IMR-90 (cell line): ENCODE measurements around the gene FMO2. TPM values are rescaled to one million over a fixed set of nuclear protein-coding genes. Genes with fewer than 3 reads are reported as not detected.
A peak's percentile ranks its signal among the peaks of the same experiment; 100 is the strongest.

Source experiments
- ATAC-seq: fragments of 200-7000 bp; cut with Tn5 transposase; 2 replicates; pipeline ENCODE4 v1.9.1; 2020; ENCODE audit warnings: low read depth, mild to moderate bottlenecking, moderate library complexity
- BruUV-seq: library from RNA; stranded (reverse); fragments of 400-500 nt; replicated peaks from 2 replicates; lab custom pipeline; 2021; lab: Mats Ljungman, UMichigan
- CTCF ChIA-PET: fragments of 300-600 bp; formaldehyde crosslinking; extraction: SDS; loops from one replicate; lab custom pipeline; 2021; ENCODE audit warnings: antibody characterized with exemption; lab: Yijun Ruan, JAX
- POLR2A ChIA-PET: fragments of 300-600 bp; sonication (Branson Sonifier 250); formaldehyde crosslinking; loops from one replicate; lab custom pipeline; 2022; ENCODE audit warnings: antibody characterized with exemption; ENCODE audit not compliant: unreplicated experiment; lab: Charles Lee
- DNase-seq: peaks from one replicate; pipeline ENCODE4 v3.0.0; 2013
- H2AFZ ChIP-seq: replicated peaks from 2 replicates; pipeline ENCODE3; 2013; ENCODE audit warnings: low read length, mild to moderate bottlenecking; ENCODE audit not compliant: poor library complexity
- H2AK5ac ChIP-seq: 2 replicates; pipeline ENCODE4 v1.6.1; 2013; ENCODE audit warnings: low read depth, low read length, inconsistent platforms
- H2AK9ac ChIP-seq: replicated peaks from 2 replicates; pipeline ENCODE3; 2013; ENCODE audit warnings: mild to moderate bottlenecking, low read depth, low read length, moderate library complexity; ENCODE audit not compliant: poor library complexity
- H2BK120ac ChIP-seq: 2 replicates; pipeline ENCODE4 v1.6.1; 2013; ENCODE audit warnings: low read depth, low read length, inconsistent platforms
- H2BK15ac ChIP-seq: 3 replicates; pipeline ENCODE4 v1.6.1; 2013; ENCODE audit warnings: low read depth, low read length, inconsistent platforms
- H2BK20ac ChIP-seq: 2 replicates; pipeline ENCODE4 v1.6.1; 2013; ENCODE audit warnings: low read depth, mild to moderate bottlenecking, inconsistent platforms, low read length, moderate library complexity
- H2BK5ac ChIP-seq: 2 replicates; pipeline ENCODE4 v1.6.1; 2013; ENCODE audit warnings: mild to moderate bottlenecking, low read depth, low read length, inconsistent platforms; ENCODE audit not compliant: poor library complexity, severe bottlenecking
- H3K14ac ChIP-seq: replicated peaks from 2 replicates; pipeline ENCODE4 v1.6.1; 2013; ENCODE audit warnings: low read depth, low read length, inconsistent platforms
- H3K18ac ChIP-seq: 2 replicates; pipeline ENCODE4 v1.6.1; 2013; ENCODE audit warnings: low read depth, low read length, control low read depth
- H3K23ac ChIP-seq: 2 replicates; pipeline ENCODE4 v1.6.1; 2013; ENCODE audit warnings: low read depth, low read length, inconsistent platforms
- H3K27ac ChIP-seq: 2 replicates; pipeline ENCODE4 v1.5.1; 2013; ENCODE audit warnings: mild to moderate bottlenecking, control low read depth, low read length; ENCODE audit not compliant: insufficient read depth
- H3K27me3 ChIP-seq: 2 replicates; pipeline ENCODE4 v1.6.1; 2013; ENCODE audit warnings: low read length; ENCODE audit not compliant: control insufficient read depth, insufficient read depth
- H3K36me3 ChIP-seq: 2 replicates; pipeline ENCODE4 v1.6.1; 2013; ENCODE audit warnings: low read length, mixed read lengths; ENCODE audit not compliant: control insufficient read depth, insufficient read depth
- H3K4ac ChIP-seq: 2 replicates; pipeline ENCODE4 v1.6.1; 2013; ENCODE audit warnings: low read depth, low read length, inconsistent platforms
- H3K4me1 ChIP-seq: 2 replicates; pipeline ENCODE4 v1.6.1; 2013; ENCODE audit warnings: low read length, mixed read lengths; ENCODE audit not compliant: control insufficient read depth, insufficient read depth
- H3K4me2 ChIP-seq: 2 replicates; pipeline ENCODE4 v1.6.1; 2013; ENCODE audit warnings: low read depth, mild to moderate bottlenecking, control low read depth, low read length, moderate library complexity
- H3K4me3 ChIP-seq: 2 replicates; pipeline ENCODE4 v1.5.1; 2013; ENCODE audit warnings: low read depth, mild to moderate bottlenecking, control low read depth, low read length, moderate library complexity; ENCODE audit not compliant: insufficient read depth
- H3K56ac ChIP-seq: 2 replicates; pipeline ENCODE4 v1.6.1; 2013; ENCODE audit warnings: low read length, inconsistent platforms; ENCODE audit not compliant: insufficient read depth; ENCODE audit errors: extremely low read depth
- H3K79me1 ChIP-seq, 2 experiments: 2 replicates each; pipeline ENCODE4 v1.6.1; 2013; ENCODE audit warnings: low read length in 2 of 2, inconsistent platforms in 1 of 2, low read depth in 1 of 2
- H3K9ac ChIP-seq: 2 replicates; pipeline ENCODE4 v1.6.1; 2013; ENCODE audit warnings: low read depth, low read length, control low read depth
- H3K9me1 ChIP-seq: 2 replicates; pipeline ENCODE4 v1.6.1; 2013; ENCODE audit warnings: low read length, inconsistent platforms; ENCODE audit not compliant: insufficient read depth
- H3K9me3 ChIP-seq: 2 replicates; pipeline ENCODE4 v1.6.1; 2013; ENCODE audit warnings: low read length; ENCODE audit not compliant: control insufficient read depth, insufficient read depth
- H4K20me1 ChIP-seq: 2 replicates; pipeline ENCODE4 v1.6.1; 2013; ENCODE audit warnings: low read length, inconsistent platforms; ENCODE audit not compliant: insufficient read depth
- H4K5ac ChIP-seq: 2 replicates; pipeline ENCODE4 v1.6.1; 2013; ENCODE audit warnings: mild to moderate bottlenecking, low read depth, low read length, control low read depth
- H4K8ac ChIP-seq, 2 experiments: 2 replicates each; pipeline ENCODE4 v1.6.1; 2013; ENCODE audit warnings: low read depth in 2 of 2, low read length in 2 of 2, control low read depth in 1 of 2, inconsistent platforms in 1 of 2
- H4K91ac ChIP-seq: 2 replicates; pipeline ENCODE4 v1.6.1; 2013; ENCODE audit warnings: low read depth, low read length, inconsistent platforms; ENCODE audit not compliant: insufficient read depth
- BHLHE40 ChIP-seq: fragments of 150-350 bp; IDR thresholded peaks from 2 replicates; pipeline ENCODE4 v1.6.1; 2016; ENCODE audit warnings: mild to moderate bottlenecking, low read depth, low read length
- CEBPB ChIP-seq: IDR thresholded peaks from 2 replicates; pipeline ENCODE4 v1.6.1; 2012; ENCODE audit warnings: low read depth, low read length, improper control_type of control experiment
- CHD1 ChIP-seq: IDR thresholded peaks from 2 replicates; pipeline ENCODE4 v1.6.1; 2012; ENCODE audit warnings: low read depth, low read length, improper control_type of control experiment
- MAFK ChIP-seq: IDR thresholded peaks from 2 replicates; pipeline ENCODE4 v1.6.1; 2012; ENCODE audit warnings: low read depth, low read length, improper control_type of control experiment
- MAZ ChIP-seq: IDR thresholded peaks from 2 replicates; pipeline ENCODE4 v1.6.1; 2012; ENCODE audit warnings: low read depth, mild to moderate bottlenecking, low read length, improper control_type of control experiment, moderate library complexity, borderline replicate concordance
- MXI1 ChIP-seq: IDR thresholded peaks from 2 replicates; pipeline ENCODE4 v1.6.1; 2012; ENCODE audit warnings: low read depth, mild to moderate bottlenecking, low read length, moderate library complexity, borderline replicate concordance
- NFE2L2 ChIP-seq: fragments of 150-350 bp; IDR thresholded peaks from 2 replicates; pipeline ENCODE4 v1.6.1; 2016; ENCODE audit warnings: low read depth, mild to moderate bottlenecking, low read length
- RAD21 ChIP-seq: IDR thresholded peaks from 2 replicates; pipeline ENCODE4 v1.6.1; 2012; ENCODE audit warnings: low read length, improper control_type of control experiment
- RCOR1 ChIP-seq: IDR thresholded peaks from 2 replicates; pipeline ENCODE4 v1.6.1; 2012; ENCODE audit warnings: mild to moderate bottlenecking, low read length, improper control_type of control experiment; ENCODE audit not compliant: insufficient replicate concordance
- RFX5 ChIP-seq: IDR thresholded peaks from 2 replicates; pipeline ENCODE4 v1.8.0; 2012; ENCODE audit warnings: low read depth, mild to moderate bottlenecking, low read length, moderate library complexity
- SMC3 ChIP-seq: fragments of 150-350 bp; IDR thresholded peaks from 2 replicates; pipeline ENCODE4 v1.6.1; 2016; ENCODE audit warnings: low read depth, mild to moderate bottlenecking, antibody characterized with exemption, low read length, moderate library complexity
- USF2 ChIP-seq: fragments of 150-350 bp; IDR thresholded peaks from 2 replicates; pipeline ENCODE4 v1.6.1; 2017; ENCODE audit warnings: mild to moderate bottlenecking, antibody characterized with exemption, low read length, low read depth
- WGBS, 2 experiments: methylation state at CpG; one replicate each; pipeline versions ENCODE4 v1.1.5 to v1.1.7; 2013; ENCODE audit warnings: missing lambda C conversion rate in 2 of 2; ENCODE audit not compliant: insufficient read length in 1 of 2; ENCODE audit errors: extremely low coverage in 2 of 2; 5-methylcytosine and 5-hydroxymethylcytosine counted together
- dilution Hi-C: fragments of 300-500 bp; cut with HindIII; formaldehyde crosslinking; loops from one replicate; pipeline ENCODE4 v1.14.3; 2018; ENCODE audit warnings: low sequenced_read_pairs; ENCODE audit not compliant: unreplicated experiment
- in situ Hi-C: fragments of 300-500 bp; cut with MboI; formaldehyde crosslinking; loops from 3 replicates; pipeline ENCODE4 v1.14.3; 2019; ENCODE audit warnings: low sequenced_read_pairs, inconsistent platforms, mixed read lengths
- intact Hi-C: fragments of 100-400 bp; cut with micrococcal nuclease; formaldehyde crosslinking; loops from 2 replicates; pipeline ENCODE4 v1.10.0; 2022
- polyA plus RNA-seq, 3 experiments: library from polyadenylated mRNA; depleted of rRNA; stranded (reverse); fragments of >200 nt; gene quantifications; 2 replicates each; pipeline ENCODE4 v1.2.3, GENCODE V29; 2012; ENCODE audit warnings: low replicate concordance in 1 of 3
- total RNA-seq: library from RNA; depleted of rRNA; stranded (reverse); fragments of >200 nt; gene quantifications from 2 replicates; pipeline ENCODE4 v1.2.3, GENCODE V29; 2012
- TF ChIP-seq, protein P1 (sequence below): conservative IDR thresholded peaks from 2 replicates; pipeline ENCODE4 v1.5.1; 2012; ENCODE audit warnings: mild to moderate bottlenecking, low read depth, low read length, improper control_type of control experiment

Gene FMO2
- total and polyA plus RNA-seq, 2 of the 4 experiments (the other 2 are of a cell fraction), result under 0.01 to 0.05 TPM

DNA sequence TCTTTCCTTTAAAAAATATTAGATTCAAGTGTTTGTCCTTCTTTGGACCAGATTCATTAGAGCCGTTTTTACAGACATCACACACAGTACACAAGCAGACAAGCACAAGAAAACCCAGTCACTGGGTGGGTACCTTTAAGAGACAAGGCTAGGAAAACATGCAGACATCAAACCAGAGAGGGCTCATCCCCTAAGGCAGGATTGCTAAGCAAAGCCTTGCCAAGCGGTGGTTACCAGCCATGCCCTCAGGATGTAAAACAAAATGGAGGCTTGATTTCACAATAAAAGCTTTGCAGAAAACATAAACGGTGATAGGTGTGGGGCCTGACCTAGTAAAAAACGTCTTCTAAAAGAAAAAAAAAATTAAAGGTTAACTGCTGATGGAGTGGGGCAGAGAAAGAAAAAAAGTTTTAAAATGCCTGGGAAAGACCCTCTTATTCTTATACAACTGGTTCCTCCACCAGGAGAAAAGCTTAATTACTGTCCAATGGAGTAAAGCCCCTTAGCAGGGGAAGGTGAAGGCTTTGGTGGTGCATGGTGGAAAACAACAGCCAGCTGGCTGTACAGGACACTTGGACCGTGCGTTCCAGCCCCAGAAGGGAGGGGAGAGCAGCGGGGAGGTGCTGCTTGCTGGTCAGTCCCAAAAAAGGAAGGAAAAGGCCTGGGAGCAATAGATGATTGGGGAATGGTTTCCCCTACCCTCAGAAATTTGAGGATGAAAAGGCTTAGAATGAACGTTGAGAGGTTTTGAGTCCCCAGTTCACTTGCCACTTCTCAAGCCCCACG lies 32.8 kb downstream of the FMO2 start:
- Histone ChIP-seq H2BK15ac (peak overlapping the region; percentile 94; the same call in 2 of the 3 replicates), H3K36me3 (no peaks in the 10 kb centered on the region), H3K4me3 (no peak overlapping the region), H3K27ac (peak overlapping the region; percentile 87; the same call in 1 of the 2 replicates), H3K9me1 (peaks cover 5% of the 10 kb centered on the region; the same call in 1 of the 2 replicates), H3K4me2 (no peak overlapping the region), H4K8ac (peak overlapping the region; percentile 68 to 71; a peak in 3 of 4 replicates), H2BK120ac (peak overlapping the region; percentile 96), H4K5ac (peak overlapping the region; percentile 75), H3K56ac (no peak overlapping the region), H3K14ac (peak overlapping the region; percentile 89), H3K4me1 (peaks cover 16% of the 10 kb centered on the region), H2BK5ac (peak overlapping the region; percentile 100), H2AK5ac (peak overlapping the region; percentile 86), H3K18ac (peak overlapping the region; percentile 93), H3K27me3 (no peaks in the 10 kb centered on the region), H2AK9ac (peak overlapping the region; percentile 94), H3K23ac (peak overlapping the region; percentile 59; the same call in 1 of the 2 replicates), H3K9me3 (no peaks in the 10 kb centered on the region; the same call in 1 of the 2 replicates), H3K79me1 (no peaks in the 10 kb centered on the region), H2BK20ac (peak overlapping the region; percentile 93), H2AFZ (peak overlapping the region; percentile 33), H4K20me1 (no peaks in the 10 kb centered on the region), H3K4ac (peak overlapping the region; percentile 89), H4K91ac (peak overlapping the region; percentile 84), H3K9ac (no peak overlapping the region)
- BruUV-seq, result no TSS peak
- dilution Hi-C loops, result no loop called here
- ATAC-seq (no peak), DNase-seq (no peak)
- intact Hi-C loops, result no loop called here
- CTCF ChIA-PET, result interaction anchor here (0.6 kb wide), 1 partner anchor 334 kb away, joined by 3 read pairs; no protein-coding TSS in a partner anchor
- POLR2A ChIA-PET, result no interaction called here
- in situ Hi-C loops, result no loop called here
- 100% methylated on average over 1 of the region's 9 CpGs; no CpG with 5 or more reads in 1 of the 2 experiments for WGBS, 2 experiments
- TF ChIP-seq MAFK (no peak), USF2 (no peak), MAZ (no peak), CHD1 (no peak), NFE2L2 (no peak), MXI1 (no peak), RFX5 (no peak), CEBPB (no peak), SMC3 (no peak), BHLHE40 (no peak), RCOR1 (no peak), RAD21 (no peak)
- TF ChIP-seq, protein P1, sequence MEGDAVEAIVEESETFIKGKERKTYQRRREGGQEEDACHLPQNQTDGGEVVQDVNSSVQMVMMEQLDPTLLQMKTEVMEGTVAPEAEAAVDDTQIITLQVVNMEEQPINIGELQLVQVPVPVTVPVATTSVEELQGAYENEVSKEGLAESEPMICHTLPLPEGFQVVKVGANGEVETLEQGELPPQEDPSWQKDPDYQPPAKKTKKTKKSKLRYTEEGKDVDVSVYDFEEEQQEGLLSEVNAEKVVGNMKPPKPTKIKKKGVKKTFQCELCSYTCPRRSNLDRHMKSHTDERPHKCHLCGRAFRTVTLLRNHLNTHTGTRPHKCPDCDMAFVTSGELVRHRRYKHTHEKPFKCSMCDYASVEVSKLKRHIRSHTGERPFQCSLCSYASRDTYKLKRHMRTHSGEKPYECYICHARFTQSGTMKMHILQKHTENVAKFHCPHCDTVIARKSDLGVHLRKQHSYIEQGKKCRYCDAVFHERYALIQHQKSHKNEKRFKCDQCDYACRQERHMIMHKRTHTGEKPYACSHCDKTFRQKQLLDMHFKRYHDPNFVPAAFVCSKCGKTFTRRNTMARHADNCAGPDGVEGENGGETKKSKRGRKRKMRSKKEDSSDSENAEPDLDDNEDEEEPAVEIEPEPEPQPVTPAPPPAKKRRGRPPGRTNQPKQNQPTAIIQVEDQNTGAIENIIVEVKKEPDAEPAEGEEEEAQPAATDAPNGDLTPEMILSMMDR, result no peak
